Measurements from ENCODE around the gene PREX1.
A peak's percentile ranks its signal among the peaks of the same experiment; 100 is the strongest.

The PREX1 gene

DNA sequence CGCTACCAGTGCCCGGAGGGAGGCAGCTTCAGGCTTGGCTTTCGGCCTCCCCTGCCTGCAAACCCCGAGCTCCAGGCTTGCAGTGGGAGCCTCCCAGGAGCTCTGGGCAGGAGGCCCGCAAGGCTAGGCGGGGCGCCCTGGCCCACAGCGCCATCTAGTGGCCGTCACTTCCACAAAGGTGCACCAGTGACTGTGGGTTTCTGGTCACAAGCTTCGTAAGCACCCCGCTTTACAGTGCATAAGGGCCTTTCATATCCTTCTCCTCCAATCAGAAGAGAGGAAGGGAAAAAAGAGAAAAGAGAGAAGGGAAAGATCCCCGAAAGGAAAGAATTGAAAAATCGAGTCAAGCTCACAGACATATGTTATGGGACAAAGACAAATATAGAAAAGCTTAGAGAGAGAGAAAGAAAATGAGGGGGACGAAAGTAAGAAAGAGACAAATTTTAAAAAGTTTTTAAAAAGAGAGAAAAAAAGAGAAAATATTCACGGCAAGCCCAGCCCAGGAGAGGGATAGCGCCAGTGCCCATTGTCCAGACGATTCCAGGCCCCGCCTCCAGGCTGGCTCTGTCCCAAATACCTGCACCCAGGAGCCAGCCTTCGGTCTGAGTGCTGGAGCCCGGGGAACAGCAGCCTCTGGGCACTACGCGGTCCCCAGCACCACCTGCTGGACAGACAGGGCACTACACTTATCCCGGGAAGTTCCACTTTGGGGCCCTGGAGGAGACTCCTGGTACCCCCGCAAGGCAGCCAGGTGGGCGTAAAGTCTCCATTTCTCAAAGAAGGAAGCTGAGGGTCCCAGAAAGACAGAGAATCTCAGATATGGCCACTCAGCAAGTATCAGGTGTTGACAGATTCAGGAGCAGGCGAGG, 207.1 kb downstream of the PREX1 start:
- Mint-ChIP-seq H3K27me3 (ENCODE audit: low read depth) (peaks cover 18% of the 10 kb centered on the region), H3K4me3 (peak overlapping the region; percentile 81 to 86 (median 84)), H3K4me1 (peaks cover 21% of the 10 kb centered on the region), H3K27ac (peak overlapping the region; percentile 6 to 83 (median 20)), H3K9me3 (no peaks in the 10 kb centered on the region), H3K36me3 (ENCODE audit: low read depth) (peaks cover 4% of the 10 kb centered on the region)
- TF ChIP-seq, protein P1, sequence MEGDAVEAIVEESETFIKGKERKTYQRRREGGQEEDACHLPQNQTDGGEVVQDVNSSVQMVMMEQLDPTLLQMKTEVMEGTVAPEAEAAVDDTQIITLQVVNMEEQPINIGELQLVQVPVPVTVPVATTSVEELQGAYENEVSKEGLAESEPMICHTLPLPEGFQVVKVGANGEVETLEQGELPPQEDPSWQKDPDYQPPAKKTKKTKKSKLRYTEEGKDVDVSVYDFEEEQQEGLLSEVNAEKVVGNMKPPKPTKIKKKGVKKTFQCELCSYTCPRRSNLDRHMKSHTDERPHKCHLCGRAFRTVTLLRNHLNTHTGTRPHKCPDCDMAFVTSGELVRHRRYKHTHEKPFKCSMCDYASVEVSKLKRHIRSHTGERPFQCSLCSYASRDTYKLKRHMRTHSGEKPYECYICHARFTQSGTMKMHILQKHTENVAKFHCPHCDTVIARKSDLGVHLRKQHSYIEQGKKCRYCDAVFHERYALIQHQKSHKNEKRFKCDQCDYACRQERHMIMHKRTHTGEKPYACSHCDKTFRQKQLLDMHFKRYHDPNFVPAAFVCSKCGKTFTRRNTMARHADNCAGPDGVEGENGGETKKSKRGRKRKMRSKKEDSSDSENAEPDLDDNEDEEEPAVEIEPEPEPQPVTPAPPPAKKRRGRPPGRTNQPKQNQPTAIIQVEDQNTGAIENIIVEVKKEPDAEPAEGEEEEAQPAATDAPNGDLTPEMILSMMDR (IDR thresholded peaks at IDR 0.05; ENCODE audit: unreplicated experiment in 3 of 3) = peak; percentile 79 to 83 (median 79)

DNA sequence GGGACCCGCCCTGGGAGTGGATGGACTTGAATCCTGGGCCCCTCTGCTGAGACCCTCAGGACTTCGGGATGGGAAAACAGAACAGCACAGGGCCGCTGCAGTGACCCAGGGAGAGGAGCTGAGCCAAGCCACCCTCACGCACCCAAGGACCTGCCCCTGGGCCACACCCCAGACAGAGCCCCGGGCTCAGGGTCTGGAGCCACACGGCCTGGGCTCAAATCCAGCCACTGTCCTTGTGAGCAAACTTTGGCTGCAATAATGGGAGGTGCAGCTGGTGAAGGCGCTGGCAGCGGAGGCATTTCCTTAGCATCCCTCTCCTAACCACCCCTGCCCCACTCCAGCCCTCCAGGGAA, 207.7 kb downstream of the PREX1 start:
- Mint-ChIP-seq H3K4me3 (no peak overlapping the region), H3K4me1 (peaks cover 21% of the 10 kb centered on the region), H3K27ac (no peak overlapping the region), H3K9me3 (no peaks in the 10 kb centered on the region), H3K36me3 (ENCODE audit: low read depth) (peaks cover 2% of the 10 kb centered on the region), H3K27me3 (ENCODE audit: low read depth) (peaks cover 18% of the 10 kb centered on the region)
- TF ChIP-seq, protein P1 (IDR thresholded peaks at IDR 0.05; ENCODE audit: unreplicated experiment in 3 of 3) = no peak

- H3K27ac Mint-ChIP-seq = no peak overlapping the region
- no peaks in the 10 kb centered on the region for H3K9me3 Mint-ChIP-seq
- peaks cover 21% of the 10 kb centered on the region for H3K4me1 Mint-ChIP-seq
- peaks cover 18% of the 10 kb centered on the region for H3K27me3 Mint-ChIP-seq (ENCODE audit: low read depth)
- H3K36me3 Mint-ChIP-seq (ENCODE audit: low read depth) = no peaks in the 10 kb centered on the region
- TF ChIP-seq, protein P1 (IDR thresholded peaks at IDR 0.05; ENCODE audit: unreplicated experiment in 3 of 3) = no peak
- H3K4me3 Mint-ChIP-seq = no peak overlapping the region
These were observed 208.4 kb downstream of the PREX1 start for GRCh38 chr20:48619126-48620101.

DNA sequence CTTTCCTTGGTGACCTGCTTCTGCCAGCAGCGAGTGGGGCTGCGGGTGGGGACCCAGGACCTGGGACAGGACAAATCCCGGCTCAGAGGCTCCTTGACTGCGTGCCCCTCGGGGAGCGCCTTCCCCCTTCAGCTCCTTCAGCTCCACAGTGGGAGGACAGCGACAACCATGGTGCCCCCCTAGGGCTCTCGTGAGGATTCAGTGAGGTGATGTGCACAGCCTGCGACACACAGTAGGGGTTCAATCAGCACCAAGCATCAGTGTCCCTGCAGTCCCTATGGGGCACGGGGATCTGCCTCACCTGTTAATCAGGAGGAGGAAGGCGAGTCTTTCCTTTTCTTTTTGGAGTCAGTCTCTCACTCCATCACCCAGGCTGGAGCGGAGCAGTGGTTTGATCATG, 209.2 kb downstream of the PREX1 start:
- no peaks in the 10 kb centered on the region for H3K9me3 Mint-ChIP-seq
- peaks cover 21% of the 10 kb centered on the region for H3K4me1 Mint-ChIP-seq

GRCh38 chr20:48618052-48618451, 209.7 kb downstream of the PREX1 start:
- Mint-ChIP-seq H3K4me3 (no peak overlapping the region), H3K27ac (peak overlapping the region in 1 of 3 experiments; percentile 36), H3K27me3 (ENCODE audit: low read depth) (peaks cover 18% of the 10 kb centered on the region), H3K36me3 (ENCODE audit: low read depth) (no peaks in the 10 kb centered on the region), H3K9me3 (no peaks in the 10 kb centered on the region), H3K4me1 (peaks cover 21% of the 10 kb centered on the region)
- TF ChIP-seq, protein P1 (IDR thresholded peaks at IDR 0.05; ENCODE audit: unreplicated experiment in 3 of 3) = no peak

More for the DNA sequence above, 209.2 kb downstream of the PREX1 start:
- peaks cover 18% of the 10 kb centered on the region for H3K27me3 Mint-ChIP-seq (ENCODE audit: low read depth)
- H3K27ac Mint-ChIP-seq = peak overlapping the region in 1 of 3 experiments; percentile 36
- H3K36me3 Mint-ChIP-seq (ENCODE audit: low read depth) = no peaks in the 10 kb centered on the region
- H3K4me3 Mint-ChIP-seq = no peak overlapping the region
- TF ChIP-seq, protein P1 (IDR thresholded peaks at IDR 0.05; ENCODE audit: unreplicated experiment in 3 of 3) = no peak
